HT-29 (cell line): ENCODE data around the gene USP24. TPM values are rescaled to one million over a fixed set of nuclear protein-coding genes. Genes with fewer than 3 reads are reported as not detected.
A peak's percentile ranks its signal among the peaks of the same experiment; 100 is the strongest.
"Not testable (repeated sequence)": the region's sequence is repeated elsewhere in the genome, so short reads cannot be mapped to it uniquely, and the experiment has no call there.

Experiments
- DNase-seq: peaks from one replicate; pipeline ENCODE4 v3.0.0-alpha.2; 2015; ENCODE audit warnings: low spot score
- small RNA-seq: library from RNA; depleted of rRNA; stranded (forward); fragments of <200 nt; gene quantifications from one replicate; pipeline ENCODE3, GENCODE V24; 2014
- total RNA-seq: library from RNA; depleted of rRNA; stranded (reverse); fragments of >200 nt; shearing (Covaris generic); gene quantifications from 2 replicates; pipeline ENCODE4 v1.2.3, GENCODE V29; 2014; rRNA removed

USP24 gene
- total RNA-seq, 1 experiment from 2014 or later: 28.4 TPM

- no peak for DNase-seq
These were observed 176.2 kb downstream of the USP24 start for GRCh38 chr1:55038974-55039341.

DNA sequence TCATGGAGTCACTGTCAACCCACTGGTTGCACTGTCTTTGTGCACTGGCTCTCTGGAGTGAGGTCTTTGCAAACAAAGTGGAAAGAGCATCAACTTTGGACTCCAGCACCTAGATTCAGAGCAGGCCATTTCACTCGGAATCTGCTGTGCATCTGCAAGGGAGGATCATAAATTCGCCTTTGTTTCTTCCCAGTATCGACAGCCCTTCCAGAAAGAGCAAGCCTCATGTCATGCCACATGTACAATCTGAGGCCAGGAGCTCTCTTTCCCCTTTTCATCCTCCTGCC is 176.7 kb downstream of the USP24 start:
- no peak for DNase-seq

- DNase-seq: no peak
These were observed 177.2 kb downstream of the USP24 start for GRCh38 chr1:55037733-55038551.

GRCh38 chr1:55035904-55036303 is 179.3 kb downstream of the USP24 start:
- no peak for DNase-seq

- no peak for DNase-seq
These were observed 180.6 kb downstream of the USP24 start for GRCh38 chr1:55034476-55035133.

DNA sequence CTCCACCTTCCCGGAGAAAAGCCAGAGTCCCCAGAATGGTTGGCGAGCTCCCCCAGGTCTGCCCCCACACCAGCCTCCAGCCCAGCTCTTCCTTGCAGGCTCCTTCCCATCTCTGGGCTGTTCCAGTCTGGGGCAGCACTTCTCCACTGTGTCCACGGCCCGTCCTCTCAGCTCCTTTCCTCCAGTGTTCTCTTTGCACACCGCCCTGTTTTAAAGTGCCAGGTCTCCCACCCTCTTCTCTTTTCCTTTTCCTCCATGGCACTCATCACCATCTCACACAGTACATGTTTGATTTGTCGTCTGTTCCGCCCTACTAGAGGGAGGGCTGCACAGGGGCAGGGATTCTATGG is 181.9 kb downstream of the USP24 start:
- DNase-seq: no peak

DNA sequence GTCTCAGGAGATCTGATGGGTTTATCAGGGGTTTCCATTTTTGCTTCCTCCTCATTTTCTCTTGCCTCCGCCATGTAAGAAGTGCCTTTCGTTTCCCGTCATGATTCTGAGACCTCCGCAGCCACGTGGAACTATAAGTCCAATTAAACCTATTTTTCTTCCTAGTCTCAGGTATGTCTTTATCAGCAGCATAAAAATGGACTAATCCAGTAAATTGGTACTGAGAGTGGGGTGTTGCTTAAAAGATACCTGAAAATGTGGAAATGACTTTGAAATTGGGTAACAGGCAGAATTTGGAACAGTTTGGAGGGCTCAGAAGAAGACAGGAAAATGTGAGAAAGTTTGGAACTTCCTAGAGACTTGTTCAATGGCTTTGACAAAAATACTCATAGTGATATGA is 184.1 kb downstream of the USP24 start:
- not testable (repeated sequence) for DNase-seq

- DNase-seq: not testable (repeated sequence)
These were observed 188.5 kb downstream of the USP24 start for GRCh38 chr1:55026682-55027081.

DNA sequence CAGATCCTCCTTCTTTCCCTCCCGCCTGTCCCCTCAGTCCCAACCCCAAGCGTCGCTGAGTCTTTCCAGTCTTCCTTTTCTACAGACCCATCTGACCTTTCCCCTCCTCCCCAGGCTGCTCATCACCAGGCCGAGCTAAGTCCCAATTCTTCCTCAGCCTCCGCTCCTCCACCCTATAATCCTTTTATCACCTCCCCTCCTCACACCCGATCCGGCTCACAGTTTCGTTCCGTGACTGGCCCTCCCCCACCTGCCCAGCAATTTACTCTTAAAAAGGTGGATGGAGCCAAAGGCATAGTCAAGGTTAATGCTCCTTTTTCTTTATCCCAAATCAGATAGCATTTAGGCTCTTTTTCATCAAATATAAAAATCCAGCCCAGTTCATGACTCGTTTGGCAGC is 191.0 kb downstream of the USP24 start:
- DNase-seq: not testable (repeated sequence)

DNA sequence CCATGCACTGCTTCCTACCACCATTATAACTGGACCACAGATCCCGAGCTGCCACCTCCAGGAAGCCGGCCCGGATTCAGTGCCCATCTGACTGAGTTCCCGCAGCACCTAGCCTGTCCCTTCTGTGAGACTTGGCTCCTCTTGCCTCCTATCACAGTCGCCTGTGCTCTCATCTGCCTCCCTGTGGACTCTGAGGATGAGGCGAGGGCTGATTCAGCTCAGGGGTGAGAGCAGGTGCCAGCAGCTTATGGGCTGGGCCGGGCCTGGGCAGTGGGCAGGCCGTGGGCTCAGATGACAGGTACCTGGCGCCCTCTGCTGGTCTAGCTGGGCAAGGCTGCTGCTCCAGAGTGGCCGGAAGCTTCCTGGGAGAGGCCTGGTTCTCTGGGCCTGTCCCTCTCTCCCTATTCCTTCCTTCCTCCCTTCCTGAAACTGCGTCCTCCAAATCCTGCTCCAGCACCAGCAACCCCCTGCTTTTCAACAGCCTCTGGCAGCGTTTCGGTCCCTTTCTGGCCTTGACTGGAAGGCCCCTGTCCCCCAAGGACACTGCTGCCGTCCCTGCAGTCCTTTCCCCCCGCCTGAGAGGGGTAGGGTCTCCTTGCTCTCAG is 193.1 kb downstream of the USP24 start:
- DNase-seq: peak; percentile 90

DNA sequence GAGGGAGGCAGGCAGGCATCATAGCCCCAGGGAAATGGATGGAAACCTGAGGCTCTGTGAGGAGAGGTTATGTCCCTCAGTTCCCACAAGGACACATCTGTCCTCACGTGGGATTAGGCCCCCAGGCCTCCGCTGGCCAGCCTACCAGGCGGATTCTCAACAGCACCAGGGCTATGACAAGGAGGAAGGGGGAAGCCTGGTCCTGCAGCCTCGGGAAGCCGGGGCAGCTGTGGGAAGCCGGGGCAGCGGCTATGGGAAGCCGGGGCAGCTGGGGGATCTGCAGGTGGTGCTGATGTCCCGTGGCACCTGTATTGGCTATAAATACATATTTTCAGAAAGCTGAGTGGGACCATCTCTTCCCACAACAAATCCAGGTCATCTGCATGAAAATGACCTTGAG is 196.8 kb downstream of the USP24 start:
- DNase-seq: no peak

Small RNA genes lying within 50 kb of the gene (small RNA-seq; reads per million reads assigned to genes)
- gene MIR4422: not detected

Other genes starting within 250 kb of the USP24 start
- gene TMEM61, start 234.7 kb downstream of the USP24 start, total RNA-seq: 3.0 and 4.8 TPM in 2 replicates
- gene BSND, start 216.4 kb downstream of the USP24 start, total RNA-seq: 0.10 TPM in 1 of 2 replicates, not detected in the other
- gene PCSK9, start 175.8 kb downstream of the USP24 start, total RNA-seq: 4.7 and 6.1 TPM in 2 replicates